SK-N-SH treated with all-trans-retinoic acid at 6 μM for 48 hours (cell line): ENCODE measurements around the gene MRPL42.
"Not testable (repeated sequence)": the region's sequence is repeated elsewhere in the genome, so short reads cannot be mapped to it uniquely, and the experiment has no call there.

Experiments used
- ATAC-seq: fragments of 200-7000 bp; cut with Tn5 transposase; 3 replicates; pipeline ENCODE4 v1.9.1; 2020; ENCODE audit warnings: mild to moderate bottlenecking, moderate library complexity
- ARNTL ChIP-seq: fragments of 450-650 bp; formaldehyde crosslinking; IDR thresholded peaks from 2 replicates; pipeline ENCODE4 v1.5.0; 2020; ENCODE audit warnings: low read depth, mild to moderate bottlenecking, moderate library complexity, borderline replicate concordance
- CSDC2 ChIP-seq: fragments of 250-450 bp; sonication (Bioruptor Pico); IDR thresholded peaks from 2 replicates; pipeline ENCODE4 v1.5.0; 2020; ENCODE audit warnings: mild to moderate bottlenecking, moderate library complexity
- GLIS3 ChIP-seq: fragments of 250-450 bp; sonication (Bioruptor Pico); IDR thresholded peaks from 2 replicates; pipeline ENCODE4 v1.5.0; 2020; ENCODE audit warnings: mild to moderate bottlenecking, moderate library complexity
- OSR1 ChIP-seq: fragments of 250-450 bp; sonication (Bioruptor Pico); IDR thresholded peaks from 2 replicates; pipeline ENCODE4 v1.8.0; 2022; ENCODE audit warnings: moderate library complexity, mild to moderate bottlenecking, inconsistent platforms
- PPARA ChIP-seq: fragments of 250-450 bp; sonication (Bioruptor Pico); IDR thresholded peaks from 2 replicates; pipeline ENCODE4 v1.5.0; 2020; ENCODE audit warnings: mild to moderate bottlenecking, borderline replicate concordance
- RARB ChIP-seq: fragments of 250-450 bp; sonication (Bioruptor Pico); IDR thresholded peaks from 2 replicates; pipeline ENCODE4 v1.8.0; 2021; ENCODE audit warnings: mild to moderate bottlenecking, moderate library complexity
- SNAI2 ChIP-seq: fragments of 250-450 bp; sonication (Bioruptor Pico); IDR thresholded peaks from 2 replicates; pipeline ENCODE4 v1.5.0; 2020; ENCODE audit warnings: mild to moderate bottlenecking, moderate library complexity
- TCF4 ChIP-seq: fragments of 250-450 bp; sonication (Bioruptor Pico); IDR thresholded peaks from 2 replicates; pipeline ENCODE4 v1.8.0; 2021; ENCODE audit warnings: mild to moderate bottlenecking, moderate library complexity, borderline replicate concordance
- ZC3H10 ChIP-seq: fragments of 250-450 bp; sonication (Bioruptor Pico); IDR thresholded peaks from 2 replicates; pipeline ENCODE4 v1.5.1; 2021; ENCODE audit warnings: mild to moderate bottlenecking, moderate library complexity
- ZFP30 ChIP-seq: fragments of 450-650 bp; formaldehyde crosslinking; IDR thresholded peaks from 2 replicates; pipeline ENCODE4 v1.5.0; 2022; ENCODE audit warnings: mild to moderate bottlenecking, moderate library complexity
- ZNF565 ChIP-seq: fragments of 450-650 bp; formaldehyde crosslinking; conservative IDR thresholded peaks from 2 replicates; pipeline ENCODE4 v1.5.0; 2020; ENCODE audit warnings: low read depth, mild to moderate bottlenecking, moderate library complexity
- ZNF70 ChIP-seq: fragments of 450-650 bp; formaldehyde crosslinking; IDR thresholded peaks from 2 replicates; pipeline ENCODE4 v1.5.0; 2020; ENCODE audit warnings: mild to moderate bottlenecking, moderate library complexity
- ZNF8 ChIP-seq: fragments of 450-650 bp; formaldehyde crosslinking; IDR thresholded peaks from 2 replicates; pipeline ENCODE4 v1.5.0; 2020; ENCODE audit warnings: mild to moderate bottlenecking, moderate library complexity
- TF ChIP-seq, protein P1 (sequence below): fragments of 250-450 bp; sonication (Bioruptor Pico); IDR thresholded peaks from 2 replicates; pipeline ENCODE4 v1.8.0; 2021; ENCODE audit warnings: low read depth, mild to moderate bottlenecking, moderate library complexity, borderline replicate concordance
- TF ChIP-seq, protein P2 (sequence below): fragments of 250-450 bp; sonication (Bioruptor Pico); IDR thresholded peaks from 2 replicates; pipeline ENCODE4 v1.5.1; 2021; ENCODE audit warnings: mild to moderate bottlenecking, moderate library complexity
- TF ChIP-seq, protein P3 (sequence below): fragments of 250-450 bp; sonication (Bioruptor Pico); IDR thresholded peaks from 2 replicates; pipeline ENCODE4 v1.5.1; 2020; ENCODE audit warnings: low read depth, mild to moderate bottlenecking, moderate library complexity
- TF ChIP-seq, protein P4 (sequence below): fragments of 250-450 bp; sonication (Bioruptor Pico); IDR thresholded peaks from 2 replicates; pipeline ENCODE4 v1.5.0; 2020; ENCODE audit warnings: mild to moderate bottlenecking, moderate library complexity
- TF ChIP-seq, protein P5 (sequence below): fragments of 250-450 bp; sonication (Bioruptor Pico); IDR thresholded peaks from 2 replicates; pipeline ENCODE4 v1.8.0; 2020; ENCODE audit warnings: mild to moderate bottlenecking, moderate library complexity, borderline replicate concordance

MRPL42 gene

DNA sequence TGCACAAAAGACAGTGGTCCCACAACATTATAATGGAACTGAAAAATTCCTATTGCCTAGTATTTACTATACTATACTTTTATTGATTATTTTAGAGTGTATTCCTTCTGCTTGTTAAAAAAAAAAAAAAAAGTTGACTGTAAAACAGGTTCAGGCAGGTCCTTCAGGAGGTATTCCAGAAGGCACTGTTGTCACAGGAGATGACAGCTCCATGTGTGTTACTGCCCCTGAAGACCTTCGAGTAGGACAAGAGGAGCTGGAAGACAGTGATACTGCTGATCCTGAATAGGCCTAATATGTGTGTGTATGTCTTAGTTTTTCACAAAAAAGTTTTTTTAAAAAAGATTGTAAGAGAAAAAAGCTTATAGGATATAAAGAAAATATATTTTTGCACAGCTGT is 37.9 kb upstream of the MRPL42 start:
- TF ChIP-seq TCF4 (CRISPR knock-in tag) (no peak), CSDC2 (CRISPR knock-in tag) (no peak), RARB (CRISPR knock-in tag) (no peak)
- TF ChIP-seq, protein P1, sequence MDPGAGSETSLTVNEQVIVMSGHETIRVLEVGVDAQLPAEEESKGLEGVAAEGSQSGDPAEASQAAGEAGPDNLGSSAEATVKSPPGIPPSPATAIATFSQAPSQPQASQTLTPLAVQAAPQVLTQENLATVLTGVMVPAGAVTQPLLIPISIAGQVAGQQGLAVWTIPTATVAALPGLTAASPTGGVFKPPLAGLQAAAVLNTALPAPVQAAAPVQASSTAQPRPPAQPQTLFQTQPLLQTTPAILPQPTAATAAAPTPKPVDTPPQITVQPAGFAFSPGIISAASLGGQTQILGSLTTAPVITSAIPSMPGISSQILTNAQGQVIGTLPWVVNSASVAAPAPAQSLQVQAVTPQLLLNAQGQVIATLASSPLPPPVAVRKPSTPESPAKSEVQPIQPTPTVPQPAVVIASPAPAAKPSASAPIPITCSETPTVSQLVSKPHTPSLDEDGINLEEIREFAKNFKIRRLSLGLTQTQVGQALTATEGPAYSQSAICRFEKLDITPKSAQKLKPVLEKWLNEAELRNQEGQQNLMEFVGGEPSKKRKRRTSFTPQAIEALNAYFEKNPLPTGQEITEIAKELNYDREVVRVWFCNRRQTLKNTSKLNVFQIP (CRISPR knock-in tag) = no peak

DNA sequence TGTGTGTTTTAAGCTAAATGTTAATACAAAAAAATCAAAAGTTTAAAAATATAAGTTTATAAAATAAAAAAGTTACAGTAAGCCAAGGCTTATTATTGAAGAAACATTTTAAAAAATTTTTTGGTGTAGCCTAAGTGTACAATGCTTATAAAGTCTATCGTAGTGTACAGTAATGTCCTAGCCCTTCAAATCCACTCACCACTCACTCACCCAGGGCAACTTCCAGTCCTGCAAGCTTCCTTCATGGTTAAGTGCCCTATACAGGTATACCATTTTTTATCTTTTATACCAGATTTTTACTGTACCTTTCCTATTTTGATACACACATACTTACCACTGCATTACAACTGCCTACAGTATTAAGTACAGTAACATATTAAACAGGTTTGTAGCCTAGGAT is 37.5 kb upstream of the MRPL42 start:
- no peak for ATAC-seq
- TF ChIP-seq, protein P2, sequence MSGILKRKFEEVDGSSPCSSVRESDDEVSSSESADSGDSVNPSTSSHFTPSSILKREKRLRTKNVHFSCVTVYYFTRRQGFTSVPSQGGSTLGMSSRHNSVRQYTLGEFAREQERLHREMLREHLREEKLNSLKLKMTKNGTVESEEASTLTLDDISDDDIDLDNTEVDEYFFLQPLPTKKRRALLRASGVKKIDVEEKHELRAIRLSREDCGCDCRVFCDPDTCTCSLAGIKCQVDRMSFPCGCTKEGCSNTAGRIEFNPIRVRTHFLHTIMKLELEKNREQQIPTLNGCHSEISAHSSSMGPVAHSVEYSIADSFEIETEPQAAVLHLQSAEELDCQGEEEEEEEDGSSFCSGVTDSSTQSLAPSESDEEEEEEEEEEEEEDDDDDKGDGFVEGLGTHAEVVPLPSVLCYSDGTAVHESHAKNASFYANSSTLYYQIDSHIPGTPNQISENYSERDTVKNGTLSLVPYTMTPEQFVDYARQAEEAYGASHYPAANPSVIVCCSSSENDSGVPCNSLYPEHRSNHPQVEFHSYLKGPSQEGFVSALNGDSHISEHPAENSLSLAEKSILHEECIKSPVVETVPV (CRISPR knock-in tag) = no peak
- TF ChIP-seq SNAI2 (no peak), PPARA (CRISPR knock-in tag) (no peak), ZFP30 (no peak), ZC3H10 (CRISPR knock-in tag) (no peak), ARNTL (CRISPR knock-in tag) (no peak), OSR1 (CRISPR knock-in tag) (no peak)
- TF ChIP-seq, protein P1 (CRISPR knock-in tag) = no peak

More for the DNA sequence above, 37.9 kb upstream of the MRPL42 start:
- no peak for ATAC-seq

DNA sequence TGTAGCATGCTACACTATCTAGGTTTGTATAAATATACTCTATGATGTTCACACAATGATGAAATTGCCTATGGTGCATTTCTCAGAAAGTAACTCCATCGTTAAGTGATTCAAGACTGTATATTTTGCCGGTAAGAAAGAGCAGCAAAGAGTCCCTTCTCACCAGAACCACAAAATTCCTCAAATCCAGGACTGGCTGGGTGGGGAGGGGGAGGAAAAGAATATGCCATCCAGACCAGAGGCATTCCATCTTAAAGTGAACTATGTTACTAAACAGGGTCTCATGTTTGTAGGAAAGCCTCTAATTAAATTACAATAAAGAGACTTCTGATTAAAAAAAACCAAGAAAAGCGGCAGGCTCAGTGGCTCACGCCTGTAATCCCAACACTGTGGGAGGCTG is 37.0 kb upstream of the MRPL42 start:
- no peak for ATAC-seq
- no peak for TF ChIP-seq ZNF70 (CRISPR knock-in tag)
- TF ChIP-seq, protein P3, sequence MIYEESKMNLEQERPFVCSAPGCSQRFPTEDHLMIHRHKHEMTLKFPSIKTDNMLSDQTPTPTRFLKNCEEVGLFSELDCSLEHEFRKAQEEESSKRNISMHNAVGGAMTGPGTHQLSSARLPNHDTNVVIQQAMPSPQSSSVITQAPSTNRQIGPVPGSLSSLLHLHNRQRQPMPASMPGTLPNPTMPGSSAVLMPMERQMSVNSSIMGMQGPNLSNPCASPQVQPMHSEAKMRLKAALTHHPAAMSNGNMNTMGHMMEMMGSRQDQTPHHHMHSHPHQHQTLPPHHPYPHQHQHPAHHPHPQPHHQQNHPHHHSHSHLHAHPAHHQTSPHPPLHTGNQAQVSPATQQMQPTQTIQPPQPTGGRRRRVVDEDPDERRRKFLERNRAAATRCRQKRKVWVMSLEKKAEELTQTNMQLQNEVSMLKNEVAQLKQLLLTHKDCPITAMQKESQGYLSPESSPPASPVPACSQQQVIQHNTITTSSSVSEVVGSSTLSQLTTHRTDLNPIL (CRISPR knock-in tag) = no peak
- TF ChIP-seq, all 23 proteins: peak for 0

DNA sequence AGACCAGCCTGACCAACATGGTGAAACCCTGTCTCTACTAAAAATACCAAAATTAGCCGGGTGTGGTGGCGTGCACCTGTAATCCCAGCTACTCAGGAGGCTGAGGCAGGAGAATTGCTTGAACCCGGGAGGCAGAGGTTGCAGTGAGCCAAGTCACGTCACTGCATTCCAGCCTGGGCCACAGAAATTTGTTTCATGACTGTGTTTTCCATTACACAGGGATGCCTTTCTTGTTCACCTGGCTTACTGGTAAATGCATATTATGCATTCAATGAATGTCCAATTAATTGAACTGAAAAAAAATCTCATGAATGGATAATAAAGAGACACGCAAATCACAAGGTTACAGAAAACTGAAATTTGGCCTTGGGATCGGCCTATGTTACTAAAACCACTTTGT is 35.3 kb upstream of the MRPL42 start:
- not testable (repeated sequence) for ATAC-seq

DNA sequence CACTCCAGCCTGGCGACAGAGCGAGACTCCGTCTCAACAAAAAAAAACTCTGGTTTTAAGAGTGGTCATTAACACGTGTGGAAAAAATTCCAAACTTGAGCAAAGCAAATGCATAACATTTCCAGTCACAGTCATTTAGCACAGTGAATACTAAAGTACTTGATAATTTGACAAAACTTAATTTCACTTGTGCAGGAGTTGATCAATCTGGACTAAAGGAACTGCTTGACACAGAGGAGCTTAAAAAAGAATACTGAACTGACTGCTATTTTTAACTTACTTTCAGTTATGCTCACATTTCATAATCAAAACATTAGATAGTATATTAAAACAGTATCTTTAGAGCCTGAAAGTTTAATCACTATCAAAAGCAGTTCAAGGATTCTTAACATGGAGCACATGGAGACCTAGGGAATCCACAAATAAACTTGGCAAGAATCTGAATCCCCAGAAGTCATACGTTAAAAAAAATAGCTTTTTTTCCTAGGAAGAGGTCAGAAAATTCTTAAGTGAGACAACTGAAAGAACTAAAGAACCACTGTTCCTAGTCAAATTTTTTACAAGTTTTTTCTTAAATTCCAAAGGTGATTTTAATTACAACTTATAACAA is 33.0 kb upstream of the MRPL42 start:
- no peak for ATAC-seq
- TF ChIP-seq ZNF8 (CRISPR knock-in tag) (no peak), RARB (CRISPR knock-in tag) (no peak), GLIS3 (no peak), CSDC2 (CRISPR knock-in tag) (no peak)

DNA sequence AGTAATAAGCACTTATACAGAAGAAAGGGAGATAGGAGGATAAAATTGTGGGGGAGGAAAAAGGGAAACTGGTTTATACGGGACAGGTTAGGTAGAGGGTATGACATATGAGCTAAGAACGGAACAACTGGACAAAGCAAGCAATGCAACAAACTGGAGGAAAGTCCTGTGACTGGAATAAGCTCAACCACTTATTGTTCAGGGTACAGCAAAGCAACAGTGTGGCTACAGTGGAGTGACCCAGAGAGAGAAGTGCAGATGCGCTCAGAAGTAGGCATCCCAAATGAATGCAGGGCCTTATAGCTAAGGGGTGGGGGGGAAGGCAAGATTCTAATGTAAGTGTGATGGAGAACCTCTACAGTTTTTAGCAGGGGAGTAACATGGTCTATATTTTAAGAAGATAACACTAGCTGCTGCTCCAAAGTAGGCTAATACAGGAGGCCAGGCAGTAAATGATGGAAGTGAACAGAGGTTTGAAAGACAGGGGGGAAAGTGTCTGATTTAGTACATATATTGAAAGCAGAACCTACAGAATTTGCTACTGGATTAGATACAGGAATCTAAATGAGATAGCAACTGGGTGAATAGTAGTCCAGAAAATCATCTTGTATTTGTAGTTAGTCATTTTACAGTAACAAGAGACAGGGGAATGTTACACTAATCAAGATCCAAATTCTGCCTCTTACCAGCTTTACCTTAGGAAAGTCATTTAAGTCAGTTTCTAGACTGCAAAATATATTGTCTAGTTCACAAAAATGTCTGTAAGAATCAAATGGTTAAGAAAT is 28.9 kb upstream of the MRPL42 start:
- ATAC-seq = no peak
- TF ChIP-seq PPARA (CRISPR knock-in tag) (no peak), RARB (CRISPR knock-in tag) (no peak), TCF4 (CRISPR knock-in tag) (no peak), ZNF565 (no peak)
- TF ChIP-seq, protein P2 (CRISPR knock-in tag) = no peak
- TF ChIP-seq, protein P4, sequence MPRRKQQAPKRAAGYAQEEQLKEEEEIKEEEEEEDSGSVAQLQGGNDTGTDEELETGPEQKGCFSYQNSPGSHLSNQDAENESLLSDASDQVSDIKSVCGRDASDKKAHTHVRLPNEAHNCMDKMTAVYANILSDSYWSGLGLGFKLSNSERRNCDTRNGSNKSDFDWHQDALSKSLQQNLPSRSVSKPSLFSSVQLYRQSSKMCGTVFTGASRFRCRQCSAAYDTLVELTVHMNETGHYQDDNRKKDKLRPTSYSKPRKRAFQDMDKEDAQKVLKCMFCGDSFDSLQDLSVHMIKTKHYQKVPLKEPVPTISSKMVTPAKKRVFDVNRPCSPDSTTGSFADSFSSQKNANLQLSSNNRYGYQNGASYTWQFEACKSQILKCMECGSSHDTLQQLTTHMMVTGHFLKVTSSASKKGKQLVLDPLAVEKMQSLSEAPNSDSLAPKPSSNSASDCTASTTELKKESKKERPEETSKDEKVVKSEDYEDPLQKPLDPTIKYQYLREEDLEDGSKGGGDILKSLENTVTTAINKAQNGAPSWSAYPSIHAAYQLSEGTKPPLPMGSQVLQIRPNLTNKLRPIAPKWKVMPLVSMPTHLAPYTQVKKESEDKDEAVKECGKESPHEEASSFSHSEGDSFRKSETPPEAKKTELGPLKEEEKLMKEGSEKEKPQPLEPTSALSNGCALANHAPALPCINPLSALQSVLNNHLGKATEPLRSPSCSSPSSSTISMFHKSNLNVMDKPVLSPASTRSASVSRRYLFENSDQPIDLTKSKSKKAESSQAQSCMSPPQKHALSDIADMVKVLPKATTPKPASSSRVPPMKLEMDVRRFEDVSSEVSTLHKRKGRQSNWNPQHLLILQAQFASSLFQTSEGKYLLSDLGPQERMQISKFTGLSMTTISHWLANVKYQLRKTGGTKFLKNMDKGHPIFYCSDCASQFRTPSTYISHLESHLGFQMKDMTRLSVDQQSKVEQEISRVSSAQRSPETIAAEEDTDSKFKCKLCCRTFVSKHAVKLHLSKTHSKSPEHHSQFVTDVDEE (CRISPR knock-in tag) = no peak
- TF ChIP-seq, protein P5, sequence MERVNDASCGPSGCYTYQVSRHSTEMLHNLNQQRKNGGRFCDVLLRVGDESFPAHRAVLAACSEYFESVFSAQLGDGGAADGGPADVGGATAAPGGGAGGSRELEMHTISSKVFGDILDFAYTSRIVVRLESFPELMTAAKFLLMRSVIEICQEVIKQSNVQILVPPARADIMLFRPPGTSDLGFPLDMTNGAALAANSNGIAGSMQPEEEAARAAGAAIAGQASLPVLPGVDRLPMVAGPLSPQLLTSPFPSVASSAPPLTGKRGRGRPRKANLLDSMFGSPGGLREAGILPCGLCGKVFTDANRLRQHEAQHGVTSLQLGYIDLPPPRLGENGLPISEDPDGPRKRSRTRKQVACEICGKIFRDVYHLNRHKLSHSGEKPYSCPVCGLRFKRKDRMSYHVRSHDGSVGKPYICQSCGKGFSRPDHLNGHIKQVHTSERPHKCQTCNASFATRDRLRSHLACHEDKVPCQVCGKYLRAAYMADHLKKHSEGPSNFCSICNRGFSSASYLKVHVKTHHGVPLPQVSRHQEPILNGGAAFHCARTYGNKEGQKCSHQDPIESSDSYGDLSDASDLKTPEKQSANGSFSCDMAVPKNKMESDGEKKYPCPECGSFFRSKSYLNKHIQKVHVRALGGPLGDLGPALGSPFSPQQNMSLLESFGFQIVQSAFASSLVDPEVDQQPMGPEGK (CRISPR knock-in tag) = no peak
- TF ChIP-seq, all 23 proteins: peak for 0
